Stimulated activated CD8-positive, alpha-beta memory T cell treated with anti-CD3 and anti-CD28 coated beads, Interleukin-12 subunit alpha, Interleukin-12 subunit beta, amount 100 ng/mL, for 4 hours (primary cell): ENCODE data around the gene SLC16A1.
"Not testable (repeated sequence)": the region's sequence is repeated elsewhere in the genome, so short reads cannot be mapped to it uniquely, and the experiment has no call there.

Experiments
- DNase-seq: peaks from one replicate; pipeline ENCODE4 v3.0.0-alpha.2; 2020; ENCODE audit warnings: low read depth

Gene SLC16A1

DNA sequence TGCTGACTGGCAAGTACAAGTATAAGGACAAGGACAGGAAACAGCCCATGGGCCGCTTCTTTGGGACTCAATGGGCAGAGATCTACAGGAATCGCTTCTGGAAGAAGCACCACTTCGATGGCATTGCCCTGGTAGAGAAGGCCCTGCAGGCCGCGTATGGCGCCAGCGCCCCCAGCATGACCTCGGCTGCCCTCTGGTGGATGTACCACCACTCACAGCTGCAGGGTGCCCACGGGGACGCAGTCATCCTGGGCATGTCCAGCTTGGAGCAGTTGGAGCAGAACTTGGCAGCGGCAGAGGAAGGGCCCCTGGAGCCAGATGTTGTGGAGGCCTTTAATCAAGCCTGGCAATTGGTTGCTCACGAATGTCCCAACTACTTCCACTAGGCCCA, 32.0 kb downstream of the SLC16A1 start:
- DNase-seq = no peak

DNA sequence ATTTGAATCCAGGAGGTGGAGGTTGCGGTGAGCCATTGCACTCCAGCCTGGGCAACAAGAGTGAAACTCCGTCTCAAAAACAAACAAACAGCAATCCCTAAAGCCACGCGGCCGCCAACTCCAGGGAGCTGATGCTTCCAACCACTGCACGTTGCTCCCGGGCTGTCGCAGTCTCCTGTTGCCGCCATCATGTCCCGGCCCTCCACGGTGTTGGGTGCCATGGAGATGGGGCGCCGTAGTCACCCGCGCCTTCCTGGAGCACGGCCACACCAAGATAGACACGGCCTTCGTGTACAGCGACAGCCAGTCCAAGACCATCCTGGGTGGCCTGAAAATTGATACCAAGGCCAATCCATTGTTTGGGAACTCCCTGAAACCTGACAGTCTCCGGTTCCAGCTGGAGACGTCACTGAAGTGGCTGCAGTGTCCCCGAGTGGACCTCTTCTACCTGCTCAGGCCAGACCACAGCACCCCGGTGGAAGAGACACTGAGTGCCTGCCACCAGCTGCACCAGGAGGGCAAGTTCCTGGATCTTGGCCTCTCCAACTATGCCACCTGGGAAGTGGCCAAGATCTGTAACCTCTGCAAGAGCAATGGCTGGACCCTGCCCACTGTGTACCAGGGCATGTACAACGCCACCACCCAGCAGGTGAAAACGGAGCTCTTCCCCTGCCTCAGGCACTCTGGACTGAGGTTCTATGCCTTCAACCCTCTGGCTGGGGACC, 32.6 kb downstream of the SLC16A1 start:
- DNase-seq = no peak

DNA sequence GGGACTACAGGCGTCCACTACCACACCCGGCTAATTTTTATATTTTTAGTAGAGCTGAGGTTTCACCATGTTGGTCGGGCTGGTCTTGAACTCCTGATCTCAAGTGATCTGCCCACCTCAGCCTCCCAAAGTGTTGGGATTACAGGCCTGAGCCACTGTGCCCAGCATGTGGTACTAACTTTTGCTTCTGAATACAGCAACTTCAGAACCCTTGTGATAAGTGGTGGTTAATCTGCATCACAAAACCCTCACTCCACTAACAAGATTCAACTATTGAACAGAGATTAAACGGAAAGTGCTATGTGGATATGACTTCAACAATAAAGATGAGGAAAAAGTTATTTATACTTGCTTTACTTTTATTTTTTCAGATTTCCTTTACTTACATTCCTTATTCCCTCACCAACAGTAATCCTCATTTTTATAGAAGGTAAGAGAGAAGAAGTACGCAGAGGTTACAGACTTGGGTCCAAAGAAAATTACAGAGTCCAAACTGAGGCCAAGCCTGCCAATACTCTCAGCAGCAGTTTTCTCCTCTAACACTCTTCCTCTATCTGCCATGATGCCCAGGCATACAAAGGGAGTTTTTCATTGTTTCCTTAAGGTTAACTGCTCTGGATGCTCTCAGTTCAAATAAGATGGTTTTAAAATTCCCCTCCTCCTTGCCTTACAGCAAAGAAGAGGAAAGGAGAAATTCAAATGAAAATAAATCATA, 44.3 kb downstream of the SLC16A1 start:
- no peak for DNase-seq

DNA sequence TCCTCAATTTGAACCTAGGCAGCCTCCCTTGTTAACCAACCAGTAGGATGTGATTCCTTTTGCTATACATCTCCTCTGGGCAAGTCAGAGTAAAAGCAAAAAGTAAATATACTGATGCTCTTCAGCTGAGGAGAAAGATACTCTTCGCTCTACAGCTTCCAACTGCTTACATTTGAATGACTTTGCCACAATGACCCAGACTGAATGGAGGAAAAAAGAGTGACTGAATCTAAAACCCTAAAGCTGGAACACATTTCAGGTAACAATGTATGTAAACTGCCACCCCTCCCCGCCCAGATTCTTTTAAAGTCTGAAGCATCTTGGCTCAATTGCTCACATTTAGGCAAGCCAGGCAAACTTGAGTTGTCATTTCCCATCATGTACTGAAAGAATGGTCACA, 46.1 kb downstream of the SLC16A1 start:
- no peak for DNase-seq

DNA sequence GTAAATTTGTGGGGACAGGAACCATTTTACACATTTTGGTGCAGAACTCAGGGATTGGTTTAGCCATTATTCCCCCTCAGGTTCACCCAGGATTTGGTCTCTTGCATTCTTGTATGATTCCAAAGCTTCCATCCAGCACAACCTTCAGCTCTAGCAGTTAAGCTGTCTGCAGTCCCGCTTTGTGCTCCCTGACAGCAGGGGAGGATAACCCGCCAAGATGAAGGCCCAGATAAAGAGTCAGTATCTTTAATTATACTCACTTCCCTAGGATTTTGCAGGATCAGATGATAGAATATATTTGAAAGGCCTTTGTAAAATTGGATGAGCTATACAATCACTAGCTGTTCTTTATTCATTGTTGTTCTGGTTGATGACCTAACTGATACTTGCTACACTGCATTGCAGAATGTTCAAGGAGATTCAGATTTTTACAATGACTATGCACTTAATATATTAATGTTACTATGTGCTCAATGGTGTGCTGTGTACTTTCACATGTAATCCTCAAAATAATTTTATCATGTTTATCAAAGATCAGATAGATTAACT, 49.8 kb downstream of the SLC16A1 start:
- no peak for DNase-seq

DNA sequence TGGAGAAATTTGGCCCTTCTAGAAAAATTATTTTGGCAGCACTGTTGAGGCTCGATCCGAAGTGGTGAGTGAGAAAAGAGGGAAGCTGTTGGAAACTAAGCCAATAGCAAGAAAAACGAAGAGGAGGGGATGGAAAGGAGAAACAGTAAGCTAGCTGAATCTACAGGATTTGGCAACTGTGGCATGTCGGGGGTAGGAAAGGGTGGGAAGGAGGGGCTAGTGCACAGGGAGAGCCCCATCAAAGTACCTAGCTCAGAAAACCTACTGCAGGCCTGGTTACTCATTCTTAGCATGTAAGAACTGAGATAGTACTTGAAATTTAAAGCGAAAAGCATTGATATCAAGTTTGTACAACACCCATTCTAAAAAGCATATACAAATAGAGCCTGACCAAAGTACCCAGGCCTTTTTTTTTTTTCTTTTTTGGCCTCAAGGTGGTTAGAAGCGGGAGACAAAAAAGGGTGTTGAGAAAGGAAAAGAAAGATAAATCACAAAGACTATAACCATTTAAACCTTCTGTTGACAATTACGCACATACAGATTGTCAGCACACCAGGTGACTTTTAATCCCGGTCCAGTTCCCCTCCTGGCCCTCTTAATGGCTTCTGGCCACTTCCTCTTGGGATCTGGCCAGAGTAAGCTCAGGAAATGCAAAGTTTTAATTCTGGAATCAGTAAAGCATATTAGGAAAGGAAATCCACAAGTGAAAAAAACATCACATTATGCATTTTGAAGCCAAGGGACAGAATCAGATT, 50.4 kb downstream of the SLC16A1 start:
- DNase-seq = no peak

DNA sequence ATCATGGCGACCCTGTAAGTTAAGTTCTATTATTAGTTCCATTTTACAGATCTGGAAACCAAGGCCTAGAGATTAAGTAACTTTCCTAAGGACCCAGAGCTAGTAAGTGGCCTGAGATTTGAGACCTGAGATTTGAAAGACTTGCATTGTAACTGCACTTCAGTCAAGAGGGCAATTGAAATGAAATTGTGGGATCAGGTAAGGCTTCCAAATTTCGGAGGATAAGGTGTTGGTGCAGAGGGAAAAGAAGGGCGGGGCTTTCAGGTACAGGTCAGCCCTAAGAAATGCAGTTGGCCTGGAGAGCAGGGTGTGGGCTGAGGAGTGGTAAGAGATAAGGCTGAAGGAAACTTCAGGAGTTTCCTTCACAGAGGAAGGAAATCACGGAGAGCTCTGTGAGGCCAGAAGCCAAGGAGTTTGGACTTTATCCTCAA, 51.1 kb downstream of the SLC16A1 start:
- no peak for DNase-seq

DNA sequence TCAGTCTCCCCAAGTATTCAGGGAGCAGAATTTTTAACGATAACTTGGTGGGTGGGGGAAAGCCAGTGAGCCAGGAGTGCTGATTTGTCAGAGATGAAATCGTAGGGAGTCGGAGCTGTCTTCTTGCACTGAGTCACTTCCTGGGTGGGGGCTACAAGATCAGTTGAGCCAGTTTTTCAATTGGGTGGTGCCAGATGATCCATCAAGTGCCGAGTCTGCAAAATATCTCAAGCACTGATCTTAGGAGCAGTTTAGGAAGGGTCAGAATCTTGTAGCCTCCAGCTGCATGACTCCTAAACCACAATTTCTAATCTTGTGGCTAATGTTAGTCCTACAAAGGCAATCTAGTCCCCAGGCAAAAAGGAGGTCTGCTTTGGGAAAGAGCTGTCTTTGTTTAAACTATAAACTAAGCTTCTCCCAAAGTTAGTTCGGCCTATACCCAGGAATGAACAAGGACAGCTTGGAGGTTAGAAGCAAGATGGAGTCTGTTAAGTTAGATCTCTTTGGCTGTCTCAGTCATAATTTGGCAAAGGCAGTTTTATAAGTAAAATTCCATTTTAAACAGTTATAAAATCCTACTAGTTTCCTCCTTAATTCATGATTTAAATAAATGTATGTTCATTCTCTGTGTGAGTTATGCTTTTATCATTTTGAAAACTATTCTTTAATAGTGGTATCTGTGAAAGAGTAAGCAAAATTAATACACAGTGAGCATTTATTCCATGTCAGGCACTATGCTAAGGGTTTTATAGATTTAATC, 51.7 kb downstream of the SLC16A1 start:
- no peak for DNase-seq

DNA sequence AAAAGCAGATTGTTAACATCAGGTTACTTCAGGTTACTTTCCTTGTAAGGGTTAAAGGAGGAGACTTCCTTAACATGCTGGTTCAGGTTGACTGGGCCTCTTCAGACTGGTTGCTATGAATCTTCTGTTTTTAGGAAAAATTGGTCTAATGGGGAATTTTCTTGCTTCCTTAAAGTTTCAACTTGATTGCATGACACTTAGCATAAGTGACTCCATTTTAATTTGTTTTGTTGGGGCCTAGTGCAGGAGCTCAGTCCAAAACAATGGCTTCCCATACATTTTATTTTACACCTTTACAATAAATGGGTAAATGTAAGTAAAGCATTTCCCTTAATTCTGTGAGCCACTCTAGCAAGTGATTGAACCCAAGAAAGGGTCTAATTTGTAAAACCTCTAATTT, 53.8 kb downstream of the SLC16A1 start:
- no peak for DNase-seq

DNA sequence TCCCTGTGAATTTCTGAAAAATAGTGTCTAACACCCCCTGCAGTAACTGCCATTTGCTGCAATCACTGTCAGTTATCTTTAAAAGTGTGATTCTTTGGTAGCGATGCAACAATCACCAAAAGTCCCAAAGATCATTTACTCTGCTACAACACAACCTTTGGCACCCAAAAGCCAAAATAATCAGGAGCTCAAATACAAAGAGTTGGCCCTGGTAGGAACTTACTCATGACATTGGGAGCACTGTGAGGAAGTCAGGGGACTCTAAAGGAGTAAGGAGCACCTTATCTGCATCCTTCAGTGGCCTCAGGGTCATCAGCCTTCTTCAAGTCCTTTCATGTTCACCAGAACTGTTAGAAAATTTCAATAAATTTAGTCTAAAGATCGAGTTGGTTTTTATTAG, 54.6 kb downstream of the SLC16A1 start:
- no peak for DNase-seq

DNA sequence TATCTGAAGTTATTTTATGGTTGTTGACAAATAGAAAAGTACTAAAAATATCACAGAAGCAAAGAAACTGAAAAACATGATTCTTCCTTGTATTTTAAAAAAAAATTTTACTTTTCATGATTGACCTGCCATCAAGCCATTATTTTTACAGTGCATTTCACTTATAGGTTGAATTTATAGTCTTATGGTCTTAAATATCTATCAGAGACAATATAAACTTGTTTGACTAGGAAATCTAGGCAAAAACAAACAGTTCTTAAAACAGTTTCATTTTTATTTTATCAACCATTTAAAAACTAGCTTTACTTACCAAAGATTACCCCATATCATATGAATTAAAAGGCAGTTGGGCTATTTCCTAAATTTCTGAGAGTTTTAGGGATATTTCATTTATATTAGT, 59.2 kb downstream of the SLC16A1 start:
- no peak for DNase-seq

DNA sequence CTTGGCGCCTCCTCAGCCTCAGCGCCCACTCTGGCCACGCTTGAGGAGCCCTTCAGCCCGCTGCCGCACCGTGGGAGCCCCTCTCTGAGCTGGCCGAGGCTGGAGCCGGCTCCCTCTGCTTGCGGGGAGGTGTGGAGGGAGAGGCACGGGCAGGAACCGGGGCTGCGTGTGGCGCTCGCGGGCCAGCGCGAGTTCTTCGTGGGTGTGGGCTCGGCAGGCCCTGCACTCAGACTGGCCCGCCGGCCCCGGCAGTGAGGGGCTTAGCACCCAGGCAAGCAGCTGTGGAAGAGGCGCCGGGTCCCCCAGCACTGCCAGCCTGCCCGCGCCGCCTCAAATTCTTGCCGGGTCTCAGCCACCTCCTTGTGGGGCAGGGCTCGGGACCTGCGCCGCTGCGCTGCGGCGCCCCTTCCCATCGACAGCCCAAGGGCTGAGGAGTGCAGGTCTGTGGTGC, 61.4 kb downstream of the SLC16A1 start:
- no peak for DNase-seq

DNA sequence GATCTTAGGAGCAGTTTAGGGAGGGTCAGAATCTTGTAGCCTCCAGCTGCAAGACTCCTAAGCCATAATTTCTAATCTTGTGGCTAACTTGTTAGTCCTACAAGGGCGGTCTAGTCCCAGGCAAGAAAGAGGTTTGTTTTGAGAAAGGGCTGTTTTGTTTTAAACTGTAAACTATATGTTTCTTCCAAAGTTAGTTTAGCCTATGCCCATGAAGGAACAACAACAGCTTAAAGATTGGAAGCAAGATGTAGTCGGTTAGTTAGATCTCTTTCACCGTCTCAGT, 62.0 kb downstream of the SLC16A1 start:
- DNase-seq = no peak

DNA sequence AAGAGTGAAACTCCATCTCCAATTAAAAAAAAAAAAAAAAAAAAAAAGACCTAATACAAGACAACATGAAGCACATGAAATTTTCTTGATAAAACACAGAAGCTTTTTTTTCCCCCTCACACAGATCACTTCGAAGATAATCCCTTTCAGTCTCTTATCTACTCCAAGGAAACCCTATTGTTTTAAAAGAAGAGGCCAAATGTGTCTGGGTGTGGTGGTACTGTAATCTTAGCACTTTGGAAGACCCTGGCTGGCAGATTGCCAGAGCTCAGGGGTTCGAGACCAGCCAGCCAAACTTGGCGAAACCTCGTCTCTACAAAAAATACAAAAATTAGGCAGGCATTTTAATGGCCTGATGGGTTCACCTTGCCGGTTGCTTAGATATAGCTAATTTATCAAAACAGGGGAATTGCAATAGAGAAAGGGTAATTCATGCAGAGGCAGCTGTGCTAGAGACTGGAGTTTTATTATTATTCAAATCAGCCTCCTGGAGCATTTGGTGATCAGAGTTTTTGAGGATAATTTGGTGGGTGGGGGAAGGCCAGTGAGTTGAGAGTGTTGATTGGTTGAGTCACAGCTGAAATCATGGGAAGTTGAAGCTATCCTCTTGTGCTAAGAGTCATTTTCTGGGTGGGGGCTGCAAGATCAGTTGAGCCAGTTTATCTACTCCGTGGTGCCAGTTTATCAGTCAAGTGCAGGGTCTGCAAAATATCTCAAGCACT, 62.5 kb downstream of the SLC16A1 start:
- DNase-seq = no peak

DNA sequence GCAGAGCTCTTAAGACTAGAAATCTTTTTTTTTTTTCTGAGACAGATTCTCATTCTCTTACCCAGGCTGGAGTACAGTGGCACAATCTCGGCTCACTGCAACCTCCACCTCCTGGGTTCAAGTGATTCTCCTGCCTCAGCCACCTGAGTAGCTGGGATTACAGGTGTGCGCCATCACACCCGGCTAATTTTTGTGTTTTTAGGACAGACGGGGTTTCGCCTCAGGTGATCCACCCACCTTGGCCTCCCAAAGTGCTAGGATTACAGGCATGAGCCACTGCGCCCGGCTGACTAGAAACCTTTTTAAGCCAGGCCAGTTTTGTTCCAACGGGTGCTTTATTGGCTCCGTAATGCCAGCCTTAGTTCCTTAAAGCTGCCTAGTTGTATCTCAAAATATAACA, 66.1 kb downstream of the SLC16A1 start:
- DNase-seq = not testable (repeated sequence)

DNA sequence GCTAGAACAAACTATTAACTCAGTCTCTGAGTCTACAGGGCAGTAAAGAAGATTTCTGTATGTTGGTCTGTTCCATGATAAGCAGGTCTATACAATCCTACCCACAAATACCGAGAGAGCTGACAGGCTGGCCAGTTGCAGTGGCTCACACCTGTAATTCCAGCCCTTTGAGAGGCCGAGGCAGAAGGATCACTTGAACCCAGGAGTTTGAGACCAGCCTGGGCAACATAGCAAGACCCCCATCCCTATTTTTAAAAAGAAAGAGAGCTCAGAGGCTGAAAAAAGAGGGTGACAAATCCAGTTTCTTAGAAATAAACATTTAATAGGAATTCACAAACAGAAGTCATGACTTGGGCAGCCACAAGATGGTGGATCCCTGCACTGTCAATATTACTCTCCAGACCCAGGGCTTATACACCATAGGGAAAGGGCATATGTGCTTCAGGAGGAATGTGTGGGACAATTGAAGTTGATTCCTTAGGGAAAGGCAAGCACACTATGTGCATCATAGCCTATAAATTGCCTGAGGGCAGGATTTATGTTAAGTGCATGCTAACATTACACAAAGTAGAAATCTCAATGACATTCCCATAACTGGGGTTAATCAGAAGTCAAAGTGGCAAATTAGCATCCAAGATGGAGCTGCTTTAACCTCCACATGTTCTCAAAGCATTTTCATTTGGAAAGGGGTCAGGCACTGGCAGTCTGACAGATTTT, 66.8 kb downstream of the SLC16A1 start:
- no peak for DNase-seq

DNA sequence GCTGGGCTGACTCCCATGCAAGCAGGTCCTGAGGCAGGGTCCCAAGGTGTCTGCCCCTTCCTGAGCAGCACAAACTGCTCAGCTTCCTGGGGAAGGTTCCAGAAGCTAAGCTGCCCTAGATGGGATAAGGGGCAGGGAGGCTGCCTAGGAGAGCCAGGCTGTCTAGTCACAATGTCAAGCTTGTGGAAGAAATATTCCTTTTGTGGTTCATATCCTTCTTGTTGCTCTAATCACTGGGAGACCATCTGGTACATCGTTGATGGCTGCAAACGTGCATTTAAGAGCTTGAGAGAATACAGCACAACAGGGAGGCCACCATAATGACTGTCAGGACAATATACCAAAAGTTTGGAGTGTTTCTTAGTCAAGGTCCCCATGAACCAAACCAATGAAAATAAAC, 67.4 kb downstream of the SLC16A1 start:
- DNase-seq = no peak

DNA sequence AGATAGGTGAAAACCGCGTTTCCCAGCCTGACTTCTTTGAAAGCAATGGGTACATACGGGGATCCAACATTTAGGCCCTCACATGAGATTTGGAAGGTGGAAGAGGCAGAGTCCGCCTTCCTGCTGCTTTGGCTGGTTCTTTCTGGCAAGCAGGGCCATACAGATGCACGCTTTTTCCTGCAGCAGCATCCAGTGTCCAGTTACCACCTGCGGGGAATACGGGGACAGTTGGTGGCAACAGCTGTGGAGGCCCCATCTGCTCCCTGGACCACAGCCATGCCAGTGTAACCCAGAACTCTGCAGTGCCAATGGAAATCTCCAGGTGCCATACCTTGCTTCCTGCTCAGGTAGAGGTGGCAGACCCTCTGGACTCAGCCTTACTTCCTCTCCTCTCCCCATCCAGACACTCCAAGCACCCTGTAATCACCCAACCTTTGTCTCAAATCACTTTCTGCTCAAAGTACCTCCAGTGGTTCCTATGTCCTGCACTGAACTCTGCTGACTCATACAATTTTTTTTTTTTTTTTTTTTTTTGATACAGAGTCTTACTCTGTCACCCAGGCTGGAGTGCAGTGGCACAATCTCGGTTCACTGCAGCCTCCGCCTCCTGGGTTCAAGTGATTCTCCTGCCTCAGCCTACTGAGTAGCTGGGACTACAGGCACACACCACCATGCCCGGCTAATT, 68.3 kb downstream of the SLC16A1 start:
- no peak for DNase-seq

DNA sequence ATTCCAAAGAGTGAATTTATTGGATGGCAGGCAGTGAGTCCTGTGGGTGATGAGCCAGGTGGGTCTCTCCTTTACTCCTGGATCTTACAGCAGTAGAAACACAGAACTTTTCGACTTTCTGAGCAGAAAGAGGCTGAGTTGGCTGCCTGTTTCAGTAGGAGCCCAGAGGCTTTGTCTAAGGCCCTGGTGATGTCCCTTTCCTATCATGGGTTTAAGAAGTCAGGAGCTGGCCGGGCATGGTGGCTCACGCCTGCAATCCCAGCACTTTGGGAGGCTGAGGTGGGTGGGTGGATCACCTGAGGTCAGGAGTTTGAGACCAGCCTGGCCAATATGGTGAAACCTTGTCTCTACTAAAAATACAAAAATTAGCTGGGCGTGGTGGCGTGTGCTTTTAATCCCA, 71.0 kb downstream of the SLC16A1 start:
- not testable (repeated sequence) for DNase-seq

DNA sequence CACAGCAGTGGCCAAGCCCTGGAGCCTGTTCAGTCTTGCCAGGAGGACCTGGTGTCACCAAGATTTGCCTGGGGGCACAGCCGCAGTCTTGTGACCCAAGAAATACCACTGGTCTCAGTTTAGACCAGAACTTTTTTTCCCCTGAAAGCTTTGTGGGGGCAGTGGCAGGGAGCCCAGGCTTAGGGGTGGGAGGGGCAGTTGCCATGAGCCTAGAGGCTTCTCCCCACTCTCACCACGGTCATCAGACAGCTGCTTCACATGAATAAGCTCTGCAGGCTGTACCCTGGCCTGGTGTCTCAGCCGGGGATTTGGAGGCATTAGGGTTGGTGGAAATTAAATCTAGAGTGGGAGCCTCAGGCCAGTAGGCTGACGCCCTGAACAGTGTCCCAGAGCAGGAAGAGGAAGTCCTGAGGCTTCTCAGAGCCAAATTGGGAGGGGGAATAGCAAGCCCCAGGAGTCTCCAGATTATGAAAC, 73.7 kb downstream of the SLC16A1 start:
- no peak for DNase-seq
